Smooth muscle cell (in vitro differentiated cells): Measurements from ENCODE around the gene PLPP1. TPM values are rescaled to one million over a fixed set of nuclear protein-coding genes. Genes with fewer than 3 reads are reported as not detected.
A peak's percentile ranks its signal among the peaks of the same experiment; 100 is the strongest.

Experiments
- DNase-seq: peaks from one replicate; lab custom pipeline; 2025; ENCODE audit not compliant: unreplicated experiment; lab: John Stamatoyannopoulos, UW
- H2AFZ ChIP-seq: fragments of 200-600 bp; sonication (generic); 2 replicates; pipeline ENCODE4 v1.6.0; 2016; ENCODE audit warnings: antibody characterized with exemption, low read depth, mild to moderate bottlenecking
- H3F3A ChIP-seq: fragments of 200-600 bp; sonication (generic); 2 replicates; pipeline ENCODE4 v1.6.0; 2017; ENCODE audit warnings: antibody characterized with exemption, low read depth
- H3K27ac ChIP-seq: fragments of 200-600 bp; sonication (generic); 2 replicates; pipeline ENCODE4 v1.5.1; 2016; ENCODE audit warnings: low read depth, mild to moderate bottlenecking
- H3K27me3 ChIP-seq: fragments of 200-600 bp; sonication (generic); 2 replicates; pipeline ENCODE4 v1.6.1; 2016; ENCODE audit warnings: low read depth, mild to moderate bottlenecking
- H3K36me3 ChIP-seq: fragments of 200-600 bp; sonication (generic); 2 replicates; pipeline ENCODE4 v1.5.1; 2016; ENCODE audit warnings: low read depth
- H3K4me1 ChIP-seq: fragments of 200-600 bp; sonication (generic); 2 replicates; pipeline ENCODE4 v1.5.1; 2016; ENCODE audit warnings: low read depth
- H3K4me2 ChIP-seq: fragments of 200-600 bp; sonication (generic); 2 replicates; pipeline ENCODE4 v1.6.0; 2016; ENCODE audit warnings: mild to moderate bottlenecking
- H3K4me3 ChIP-seq: fragments of 200-600 bp; sonication (generic); 2 replicates; pipeline ENCODE4 v1.5.1; 2016; ENCODE audit warnings: mild to moderate bottlenecking
- H3K79me2 ChIP-seq: fragments of 200-600 bp; sonication (generic); 2 replicates; pipeline ENCODE4 v1.6.0; 2016; ENCODE audit warnings: low read depth, mild to moderate bottlenecking
- H3K9ac ChIP-seq: fragments of 200-600 bp; sonication (generic); 2 replicates; pipeline ENCODE4 v1.6.0; 2016; ENCODE audit warnings: low read depth
- H3K9me3 ChIP-seq: fragments of 200-600 bp; sonication (generic); replicated peaks from 2 replicates; pipeline ENCODE4 v1.5.1; 2016; ENCODE audit warnings: low read depth
- H4K20me1 ChIP-seq: fragments of 200-600 bp; sonication (generic); 2 replicates; pipeline ENCODE4 v1.6.0; 2016; ENCODE audit warnings: low read depth
- WGBS: methylation state at CpG from one replicate; pipeline ENCODE4 v1.1.7; 2016; ENCODE audit warnings: low lambda C conversion rate; 5-methylcytosine and 5-hydroxymethylcytosine counted together
- polyA plus RNA-seq: library from polyadenylated mRNA; unstranded; fragments of >200 nt; fragmentation: Nextera tagmentation; extraction: Ambion mirVana; gene quantifications from 2 replicates; pipeline ENCODE4 v1.2.1, GENCODE V29; 2016
- total RNA-seq: library from RNA; depleted of rRNA; stranded (reverse); fragments of >200 nt; gene quantifications from 2 replicates; pipeline ENCODE4 v1.2.3, GENCODE V29; 2014
- TF ChIP-seq, protein P1 (sequence below): fragments of 200-600 bp; sonication (generic); IDR thresholded peaks from 2 replicates; pipeline ENCODE4 v1.5.1; 2017; ENCODE audit warnings: borderline replicate concordance, mild to moderate bottlenecking, antibody characterized with exemption; ENCODE audit not compliant: insufficient read depth, poor library complexity, severe bottlenecking

Gene PLPP1
- total and polyA plus RNA-seq, 2 experiments from 2014 or later: 47.2 to 108 TPM

DNA sequence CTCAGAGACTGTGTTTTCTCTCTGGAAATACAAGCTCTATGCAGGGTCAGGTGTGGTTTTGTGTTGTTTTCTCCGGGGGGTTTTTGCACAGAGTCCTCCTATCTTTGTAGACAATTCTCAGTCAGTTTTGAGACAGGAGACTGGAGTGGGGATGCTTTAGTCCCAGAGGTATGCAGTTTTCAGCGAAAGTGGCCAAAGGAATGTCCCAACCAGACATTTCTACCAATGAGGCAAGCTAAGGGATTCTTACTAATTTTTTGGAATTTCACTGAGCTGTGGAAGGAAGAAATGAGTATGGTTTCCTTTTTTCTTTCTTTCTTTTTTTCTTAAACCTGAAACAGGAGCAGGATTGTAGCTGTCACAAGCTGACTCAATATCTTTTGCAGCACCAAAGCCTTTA lies 35.3 kb upstream of the PLPP1 start:
- TF ChIP-seq, protein P1, sequence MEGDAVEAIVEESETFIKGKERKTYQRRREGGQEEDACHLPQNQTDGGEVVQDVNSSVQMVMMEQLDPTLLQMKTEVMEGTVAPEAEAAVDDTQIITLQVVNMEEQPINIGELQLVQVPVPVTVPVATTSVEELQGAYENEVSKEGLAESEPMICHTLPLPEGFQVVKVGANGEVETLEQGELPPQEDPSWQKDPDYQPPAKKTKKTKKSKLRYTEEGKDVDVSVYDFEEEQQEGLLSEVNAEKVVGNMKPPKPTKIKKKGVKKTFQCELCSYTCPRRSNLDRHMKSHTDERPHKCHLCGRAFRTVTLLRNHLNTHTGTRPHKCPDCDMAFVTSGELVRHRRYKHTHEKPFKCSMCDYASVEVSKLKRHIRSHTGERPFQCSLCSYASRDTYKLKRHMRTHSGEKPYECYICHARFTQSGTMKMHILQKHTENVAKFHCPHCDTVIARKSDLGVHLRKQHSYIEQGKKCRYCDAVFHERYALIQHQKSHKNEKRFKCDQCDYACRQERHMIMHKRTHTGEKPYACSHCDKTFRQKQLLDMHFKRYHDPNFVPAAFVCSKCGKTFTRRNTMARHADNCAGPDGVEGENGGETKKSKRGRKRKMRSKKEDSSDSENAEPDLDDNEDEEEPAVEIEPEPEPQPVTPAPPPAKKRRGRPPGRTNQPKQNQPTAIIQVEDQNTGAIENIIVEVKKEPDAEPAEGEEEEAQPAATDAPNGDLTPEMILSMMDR: no peak
- Histone ChIP-seq H2AFZ (no peak overlapping the region), H3K79me2 (no peaks in the 10 kb centered on the region), H3F3A (peaks cover 6% of the 10 kb centered on the region), H3K9ac (no peak overlapping the region), H3K4me2 (peak overlapping the region; percentile 25), H4K20me1 (no peaks in the 10 kb centered on the region), H3K27me3 (no peaks in the 10 kb centered on the region), H3K27ac (peak overlapping the region; percentile 64), H3K4me3 (no peak overlapping the region), H3K36me3 (no peaks in the 10 kb centered on the region), H3K9me3 (no peaks in the 10 kb centered on the region), H3K4me1 (peaks cover 22% of the 10 kb centered on the region)
- no peak for DNase-seq
- 31% methylated on average over 2 of the region's 2 CpGs for WGBS

DNA sequence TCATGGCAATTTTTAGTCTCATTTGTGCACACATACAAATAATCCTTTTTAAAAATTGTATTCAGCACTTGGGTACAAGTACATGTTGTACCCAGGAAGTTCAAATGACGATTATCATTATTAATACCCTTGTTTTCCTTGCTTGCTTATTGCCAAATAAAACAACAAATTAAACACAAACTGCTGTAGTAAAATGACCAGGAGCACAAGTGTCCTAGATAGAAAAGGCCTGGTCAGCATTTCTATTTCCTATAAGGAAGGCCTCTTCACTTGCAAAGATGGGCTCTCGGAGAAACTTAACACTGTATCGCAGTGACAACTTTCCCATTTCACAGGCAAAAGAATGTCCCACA lies 34.7 kb upstream of the PLPP1 start:
- peaks cover 22% of the 10 kb centered on the region for H3K4me1 ChIP-seq
- no peak overlapping the region for H3K9ac ChIP-seq
- no peak overlapping the region for H2AFZ ChIP-seq
- no peaks in the 10 kb centered on the region for H3K9me3 ChIP-seq
- H3K36me3 ChIP-seq: no peaks in the 10 kb centered on the region
- H3K27me3 ChIP-seq: no peaks in the 10 kb centered on the region
- no peaks in the 10 kb centered on the region for H4K20me1 ChIP-seq
- H3K4me2 ChIP-seq: peak overlapping the region; percentile 25
- DNase-seq: no peak
- peak overlapping the region; percentile 64 for H3K27ac ChIP-seq
- no peaks in the 10 kb centered on the region for H3K79me2 ChIP-seq
- 91% methylated on average over 3 of the region's 3 CpGs for WGBS
- TF ChIP-seq, protein P1: no peak
- peaks cover 6% of the 10 kb centered on the region for H3F3A ChIP-seq
- H3K4me3 ChIP-seq: no peak overlapping the region

DNA sequence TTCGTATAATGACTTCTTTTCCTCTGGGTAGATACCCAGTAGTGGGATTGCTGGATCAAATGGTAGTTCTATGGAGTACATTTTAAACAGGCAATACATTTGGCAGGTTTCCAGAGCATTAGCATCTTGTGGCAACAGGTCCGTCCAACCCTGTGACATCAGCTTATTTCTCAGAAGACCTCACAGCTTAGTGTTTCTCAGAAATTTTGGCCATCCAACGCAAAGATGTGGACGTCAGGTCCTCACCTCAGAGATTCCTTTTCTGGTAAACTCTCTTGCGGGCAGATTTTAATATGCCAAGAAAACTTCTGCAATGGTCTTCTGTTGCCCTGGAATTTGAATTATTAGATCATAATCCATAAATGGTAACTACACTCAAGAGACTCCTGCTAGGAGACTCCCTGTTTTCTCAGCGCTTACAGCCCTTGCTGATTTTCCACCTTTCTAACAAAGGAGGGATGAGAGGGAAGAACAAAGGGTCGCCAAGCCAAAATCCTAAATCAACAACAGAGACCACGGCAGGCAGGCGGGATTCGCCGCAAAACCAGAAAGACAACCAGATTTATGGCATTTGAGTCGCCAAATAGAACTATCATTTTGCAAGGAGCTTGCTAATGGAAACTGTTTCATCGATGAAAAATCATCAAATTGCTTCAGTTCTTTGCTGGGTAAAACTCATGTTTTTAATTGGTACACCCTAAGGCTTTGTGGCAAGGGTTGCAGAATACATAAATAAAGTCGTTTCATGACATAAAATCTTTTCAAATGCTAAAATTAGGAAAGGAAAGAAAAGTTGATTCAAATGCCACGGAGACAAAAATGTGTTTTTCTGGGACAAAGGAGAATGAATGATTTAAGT lies 34.1 kb upstream of the PLPP1 start:
- H3K4me2 ChIP-seq: no peak overlapping the region
- H3K27ac ChIP-seq: no peak overlapping the region
- no peaks in the 10 kb centered on the region for H3K27me3 ChIP-seq
- H3K9me3 ChIP-seq: no peaks in the 10 kb centered on the region
- no peak overlapping the region for H2AFZ ChIP-seq
- H3K4me3 ChIP-seq: no peak overlapping the region
- no peaks in the 10 kb centered on the region for H3K79me2 ChIP-seq
- H3F3A ChIP-seq: peaks cover 6% of the 10 kb centered on the region
- H3K4me1 ChIP-seq: peaks cover 22% of the 10 kb centered on the region
- DNase-seq: no peak
- no peaks in the 10 kb centered on the region for H4K20me1 ChIP-seq
- no peaks in the 10 kb centered on the region for H3K36me3 ChIP-seq
- TF ChIP-seq, protein P1: no peak
- 78% methylated on average over 15 of the region's 15 CpGs for WGBS
- no peak overlapping the region for H3K9ac ChIP-seq

DNA sequence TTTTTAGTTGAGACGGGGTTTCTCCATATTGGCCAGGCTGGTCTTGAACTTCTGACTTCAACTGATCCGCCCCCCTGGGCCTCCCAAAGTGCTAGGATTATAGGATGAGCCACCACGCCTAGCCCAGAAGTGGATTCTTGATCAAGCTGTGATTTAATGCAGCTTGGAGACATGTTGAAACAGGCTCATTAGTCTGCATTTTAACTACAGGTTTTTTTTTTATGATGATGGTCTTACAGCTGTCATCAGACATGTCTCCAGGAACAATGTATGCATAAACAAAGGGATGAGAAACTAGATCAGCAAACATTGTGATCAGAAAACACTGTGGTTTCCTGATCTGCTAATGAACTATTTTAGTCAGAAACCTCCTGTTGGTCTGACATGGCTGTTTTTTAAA lies 30.0 kb upstream of the PLPP1 start:
- Histone ChIP-seq H3K27ac (peak overlapping the region; percentile 46), H3K27me3 (no peaks in the 10 kb centered on the region), H3K9me3 (no peaks in the 10 kb centered on the region), H3K79me2 (no peaks in the 10 kb centered on the region), H3K36me3 (no peaks in the 10 kb centered on the region), H3K4me3 (no peak overlapping the region), H3K9ac (no peak overlapping the region), H3F3A (peaks cover 3% of the 10 kb centered on the region), H4K20me1 (no peaks in the 10 kb centered on the region), H3K4me1 (peaks cover 11% of the 10 kb centered on the region), H2AFZ (no peak overlapping the region), H3K4me2 (no peak overlapping the region)
- WGBS: 83% methylated on average over 3 of the region's 3 CpGs
- no peak for DNase-seq
- TF ChIP-seq, protein P1: no peak
